HG03060 (cell line): ENCODE data around the gene MAP10.

ENCODE experiments used
- ATAC-seq: cut with Tn5 transposase; IDR thresholded peaks from one replicate; pipeline ENCODE4 v1.9.1; 2021; ENCODE audit warnings: low read depth, moderate number of reproducible peaks; ENCODE audit not compliant: unreplicated experiment

Gene MAP10

GRCh38 chr1:232797856-232798510 is 7.2 kb upstream of the MAP10 start:
- ATAC-seq = no peak

- ATAC-seq = no peak
These were observed 6.3 kb upstream of the MAP10 start for GRCh38 chr1:232798920-232799319.

DNA sequence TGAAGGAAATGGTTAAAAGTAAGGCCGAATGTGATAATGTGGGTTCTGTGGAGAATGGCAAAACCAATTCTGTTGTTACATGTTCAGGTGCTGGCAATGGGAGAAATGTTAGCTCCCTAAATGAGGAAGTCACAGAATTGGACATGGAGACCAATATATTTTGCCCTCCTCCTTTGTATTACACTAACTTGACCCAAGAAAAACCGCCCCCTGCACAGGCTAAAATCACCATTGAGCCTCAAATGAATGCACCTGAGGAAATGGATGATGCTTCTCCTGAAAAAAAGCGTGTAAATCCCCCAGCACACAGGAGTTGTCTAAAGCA is 932 bp downstream of the MAP10 start:
- no peak for ATAC-seq

- ATAC-seq = no peak
These were observed 5.6 kb downstream of the MAP10 start for GRCh38 chr1:232810856-232811255.

GRCh38 chr1:232812560-232812959 is 7.3 kb downstream of the MAP10 start:
- ATAC-seq = no peak

DNA sequence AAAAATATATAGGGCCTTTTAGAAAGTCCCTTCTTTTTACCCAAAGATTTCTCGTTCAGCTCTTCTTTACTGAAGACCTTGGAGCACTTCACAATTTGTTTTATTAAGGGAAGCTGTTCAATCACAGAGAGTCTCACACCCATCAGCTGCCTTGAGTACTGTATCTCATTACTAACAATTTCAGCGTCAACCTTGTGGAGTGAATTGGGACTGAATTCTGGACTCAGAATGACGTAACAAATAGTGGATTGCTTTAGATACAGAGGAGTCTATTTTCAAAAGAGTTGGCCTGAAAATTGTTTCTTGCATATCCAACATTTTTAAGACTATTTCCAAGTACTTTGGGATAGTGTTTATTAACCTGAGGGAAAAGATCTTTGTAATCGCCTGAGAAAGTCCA is 7.9 kb downstream of the MAP10 start:
- no peak for ATAC-seq

- no peak for ATAC-seq
These were observed 8.5 kb downstream of the MAP10 start for GRCh38 chr1:232813760-232814159.

DNA sequence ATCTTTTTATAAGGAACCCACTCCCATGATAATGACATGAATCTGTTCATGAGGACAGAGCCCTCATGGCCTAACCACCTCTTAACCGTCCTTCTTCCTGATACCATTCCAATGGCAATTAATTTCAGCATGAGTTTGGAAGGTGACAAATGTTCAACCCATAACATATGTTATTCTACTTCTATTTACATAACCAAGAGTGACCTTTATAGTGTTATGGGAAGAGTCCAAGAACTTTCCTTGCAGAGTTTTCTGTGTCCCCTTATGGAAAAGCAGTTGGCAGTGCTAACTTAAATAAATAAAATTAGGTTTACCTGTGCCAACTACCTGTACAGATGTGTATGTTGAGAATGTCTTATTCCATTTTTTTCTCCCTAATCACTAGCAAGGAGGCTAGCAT is 11.1 kb downstream of the MAP10 start:
- ATAC-seq = no peak

- ATAC-seq = no peak
These were observed 12.8 kb downstream of the MAP10 start for GRCh38 chr1:232818040-232818439.

DNA sequence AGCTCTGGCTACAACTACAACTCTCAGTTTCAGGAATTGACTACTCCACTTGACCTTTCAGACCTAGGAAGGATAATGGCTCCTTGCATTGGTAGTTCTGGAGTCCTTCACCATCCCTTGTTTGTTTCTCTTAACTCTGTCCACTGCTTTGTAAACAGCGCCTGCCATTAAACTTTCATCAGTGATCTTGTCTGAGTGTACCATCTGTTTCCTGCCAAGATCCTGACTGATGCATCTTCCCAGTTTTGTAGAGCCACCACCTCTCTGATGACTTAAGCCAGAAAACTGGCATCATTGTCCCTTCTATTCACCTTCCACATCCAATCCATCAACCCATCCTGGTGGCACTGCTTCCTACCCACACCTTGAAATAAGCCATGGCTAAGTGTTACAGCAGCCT is 15.2 kb downstream of the MAP10 start:
- no peak for ATAC-seq

DNA sequence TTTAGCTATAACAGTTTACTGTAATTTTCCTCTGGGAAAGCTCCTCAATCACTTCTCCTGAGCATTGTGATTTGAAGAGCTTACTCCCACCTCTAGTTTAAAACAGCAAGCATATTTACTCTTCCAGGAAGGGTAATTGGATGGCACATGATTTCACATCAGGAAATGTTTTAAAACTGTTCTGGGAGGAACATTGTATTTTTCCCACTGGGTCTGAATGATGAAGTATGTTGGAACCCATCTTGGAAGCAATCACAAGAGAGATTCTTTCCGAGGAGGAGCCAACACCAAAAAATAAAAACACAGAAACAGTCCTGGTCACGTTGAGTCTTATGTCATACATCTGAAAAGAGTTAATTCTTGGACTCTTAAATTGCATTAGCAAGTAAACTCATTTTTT is 17.3 kb downstream of the MAP10 start:
- no peak for ATAC-seq

GRCh38 chr1:232826318-232826717 is 21.1 kb downstream of the MAP10 start:
- ATAC-seq = no peak

DNA sequence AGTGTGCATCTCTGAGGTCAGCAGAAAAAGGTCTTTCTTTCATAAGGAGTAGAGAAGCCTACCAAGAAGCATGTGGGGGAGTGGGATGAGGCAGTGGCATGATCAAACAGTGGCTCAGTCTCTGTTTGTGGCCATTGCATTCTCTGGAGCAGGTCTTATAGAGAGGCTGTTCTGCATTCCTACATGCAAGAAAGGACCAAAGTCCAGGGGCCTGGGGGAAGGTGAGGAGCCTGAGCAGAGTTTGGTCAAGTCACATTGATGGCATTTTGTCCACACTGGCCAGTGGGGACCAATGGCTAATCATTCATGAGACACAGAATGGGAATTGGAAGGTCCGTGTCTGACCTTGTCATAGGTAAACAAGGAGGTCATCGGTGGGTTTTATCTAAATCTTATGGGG is 25.4 kb downstream of the MAP10 start:
- ATAC-seq = no peak

GRCh38 chr1:232831895-232832294 is 26.7 kb downstream of the MAP10 start:
- ATAC-seq = no peak

- no peak for ATAC-seq
These were observed 28.9 kb downstream of the MAP10 start for GRCh38 chr1:232834066-232834465.

DNA sequence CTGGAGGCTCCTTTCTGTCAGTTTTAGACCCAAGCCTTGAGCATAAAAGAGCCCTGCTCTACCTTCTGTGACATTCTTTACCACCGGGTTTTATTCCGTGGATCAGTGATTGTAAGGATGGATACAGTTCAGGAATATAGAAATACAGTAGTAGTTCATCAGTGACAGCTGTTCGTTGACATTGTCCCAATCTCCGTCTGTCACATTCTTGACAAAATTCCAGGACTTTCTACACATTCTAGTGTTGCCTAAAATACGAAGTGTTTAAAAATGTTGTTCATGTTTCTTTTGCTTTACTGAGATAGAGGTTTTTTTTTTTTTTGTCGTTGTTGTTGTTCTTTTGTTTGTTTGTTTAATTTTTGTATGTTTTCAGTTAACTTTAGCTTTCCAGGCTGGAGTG is 29.9 kb downstream of the MAP10 start:
- ATAC-seq = no peak

- no peak for ATAC-seq
These were observed 31.9 kb downstream of the MAP10 start for GRCh38 chr1:232837087-232837486.

GRCh38 chr1:232841823-232842565 is 36.8 kb downstream of the MAP10 start:
- no peak for ATAC-seq

GRCh38 chr1:232844791-232845190 is 39.6 kb downstream of the MAP10 start:
- ATAC-seq = no peak

DNA sequence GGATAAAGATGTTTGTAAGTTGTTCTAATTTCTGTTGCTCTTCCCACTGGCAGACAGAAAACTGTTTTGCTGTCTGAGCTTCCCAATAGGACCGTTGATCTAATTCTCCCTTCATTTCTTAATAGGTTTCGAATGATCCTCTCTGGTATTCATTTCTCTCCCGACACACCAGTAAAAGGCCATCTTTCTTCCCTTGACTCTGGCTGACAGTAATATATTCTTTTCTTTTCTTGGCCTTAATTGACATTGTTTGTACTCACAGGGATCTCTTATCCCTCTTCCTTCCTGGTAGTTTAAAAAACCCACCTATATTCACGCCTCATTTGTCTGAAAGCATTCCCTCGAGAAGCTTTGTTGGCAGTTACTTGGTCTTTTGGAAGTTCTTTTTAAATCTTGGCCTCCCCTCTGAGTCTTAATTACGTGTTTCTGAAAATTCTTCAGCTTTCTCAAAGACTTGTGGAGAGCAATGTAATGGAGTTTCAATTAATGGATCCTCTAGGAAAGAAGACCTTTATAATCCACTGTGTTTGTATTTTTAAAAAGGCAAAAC is 40.3 kb downstream of the MAP10 start:
- ATAC-seq = no peak

GRCh38 chr1:232851532-232851931 is 46.3 kb downstream of the MAP10 start:
- no peak for ATAC-seq
